Measurements from ENCODE around the gene CES5A.
"Not testable (repeated sequence)": the region's sequence is repeated elsewhere in the genome, so short reads cannot be mapped to it uniquely, and the experiment has no call there.

CES5A gene

DNA sequence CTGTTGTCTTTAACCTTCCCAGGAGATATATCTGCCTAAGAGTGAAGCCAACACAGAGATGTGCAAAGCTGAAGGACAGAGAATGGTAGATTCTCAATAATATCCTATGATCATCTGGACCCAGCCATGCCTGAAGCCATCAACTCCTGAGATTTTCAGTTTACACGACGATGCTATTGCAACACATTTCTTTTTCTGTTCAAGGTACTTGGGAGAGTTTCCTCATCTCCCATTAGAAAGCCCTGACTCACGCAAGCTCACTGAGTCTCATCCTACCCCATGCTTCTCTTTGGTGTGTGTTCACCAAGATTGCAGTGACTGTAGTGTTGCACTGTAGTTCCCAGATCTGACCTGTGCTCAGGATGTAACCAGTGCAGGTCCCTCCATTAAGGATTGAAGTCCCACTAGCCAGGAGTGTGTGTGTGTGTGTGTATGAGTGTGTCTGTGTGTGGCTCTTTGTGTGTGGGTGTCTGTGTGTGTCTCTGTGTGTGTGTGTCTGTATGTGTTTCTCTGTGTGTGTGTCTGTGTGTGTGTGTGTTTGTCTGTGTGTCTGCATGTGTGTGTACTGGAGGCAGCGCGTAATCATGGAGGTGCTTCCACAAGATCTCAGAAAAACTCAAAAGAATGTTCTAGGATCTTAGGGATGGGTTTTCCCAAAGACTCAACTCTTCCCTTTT, 57.8 kb downstream of the CES5A start:
- no peak for DNase-seq (ENCODE audit: low read depth, low spot score)
- H3K4me3 ChIP-seq (ENCODE audit: low read depth, low read length), result no peak overlapping the region
- CTCF ChIA-PET, result no interaction called here
- TF ChIP-seq, protein P1, sequence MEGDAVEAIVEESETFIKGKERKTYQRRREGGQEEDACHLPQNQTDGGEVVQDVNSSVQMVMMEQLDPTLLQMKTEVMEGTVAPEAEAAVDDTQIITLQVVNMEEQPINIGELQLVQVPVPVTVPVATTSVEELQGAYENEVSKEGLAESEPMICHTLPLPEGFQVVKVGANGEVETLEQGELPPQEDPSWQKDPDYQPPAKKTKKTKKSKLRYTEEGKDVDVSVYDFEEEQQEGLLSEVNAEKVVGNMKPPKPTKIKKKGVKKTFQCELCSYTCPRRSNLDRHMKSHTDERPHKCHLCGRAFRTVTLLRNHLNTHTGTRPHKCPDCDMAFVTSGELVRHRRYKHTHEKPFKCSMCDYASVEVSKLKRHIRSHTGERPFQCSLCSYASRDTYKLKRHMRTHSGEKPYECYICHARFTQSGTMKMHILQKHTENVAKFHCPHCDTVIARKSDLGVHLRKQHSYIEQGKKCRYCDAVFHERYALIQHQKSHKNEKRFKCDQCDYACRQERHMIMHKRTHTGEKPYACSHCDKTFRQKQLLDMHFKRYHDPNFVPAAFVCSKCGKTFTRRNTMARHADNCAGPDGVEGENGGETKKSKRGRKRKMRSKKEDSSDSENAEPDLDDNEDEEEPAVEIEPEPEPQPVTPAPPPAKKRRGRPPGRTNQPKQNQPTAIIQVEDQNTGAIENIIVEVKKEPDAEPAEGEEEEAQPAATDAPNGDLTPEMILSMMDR (IDR thresholded peaks at IDR 0.05; ENCODE audit: insufficient read depth, low read length, missing control alignments), result no peak
- POLR2A ChIA-PET, result no interaction called here

DNA sequence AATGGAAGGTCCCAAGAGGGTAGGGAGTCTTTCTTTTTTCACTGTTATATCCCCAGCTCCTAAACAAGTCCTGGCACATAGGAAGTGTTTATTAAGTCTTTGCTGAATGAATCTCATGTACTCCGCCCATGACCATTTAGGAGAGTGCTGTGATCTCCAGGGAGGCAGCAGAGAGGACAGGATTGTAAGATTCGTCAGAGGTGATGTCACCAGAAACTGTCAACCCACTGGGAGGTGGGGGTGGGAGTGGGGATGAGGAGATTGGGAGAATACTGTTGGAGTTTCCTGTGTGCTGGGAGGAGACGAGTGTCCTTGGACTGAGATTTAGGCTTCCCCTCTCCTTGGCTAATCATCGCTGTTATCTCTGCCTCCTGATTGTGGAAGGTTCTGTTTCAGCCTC, 59.0 kb downstream of the CES5A start:
- DNase-seq (ENCODE audit: low read depth, low spot score); H3K4me3 ChIP-seq (ENCODE audit: low read depth, low read length); CTCF ChIA-PET; POLR2A ChIA-PET: not testable (repeated sequence)

DNA sequence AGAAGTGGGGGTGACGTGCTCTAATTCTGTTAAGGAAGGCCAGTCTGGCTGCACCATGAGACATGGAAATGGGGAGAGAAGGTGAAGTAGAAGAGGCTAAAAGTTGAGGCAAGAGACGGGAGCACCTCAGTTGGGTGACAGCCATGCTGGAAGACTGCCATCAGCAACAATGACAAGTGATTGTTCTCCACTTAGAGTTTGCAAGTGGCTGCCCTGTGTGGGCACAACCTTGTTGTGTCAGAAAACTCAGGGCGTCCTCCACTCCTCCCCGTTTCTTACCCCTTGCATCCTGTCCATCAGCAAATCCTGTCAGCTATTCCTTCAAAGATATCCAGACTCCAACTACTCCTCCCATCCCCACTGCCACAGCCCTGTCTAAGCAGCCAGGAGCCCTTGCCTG, 59.9 kb downstream of the CES5A start:
- no peak overlapping the region for H3K4me3 ChIP-seq (ENCODE audit: low read depth, low read length)
- TF ChIP-seq, protein P1 (IDR thresholded peaks at IDR 0.05; ENCODE audit: insufficient read depth, low read length, missing control alignments), result no peak
- DNase-seq (ENCODE audit: low read depth, low spot score), result no peak
- ChIA-PET CTCF (no interaction called here), POLR2A (no interaction called here)

- H3K4me3 ChIP-seq (ENCODE audit: low read depth, low read length); POLR2A ChIA-PET; CTCF ChIA-PET; DNase-seq (ENCODE audit: low read depth, low spot score): not testable (repeated sequence)
Measured at GRCh38 chr16:55814174-55814573, 61.0 kb downstream of the CES5A start.

- DNase-seq (ENCODE audit: low read depth, low spot score); CTCF ChIA-PET; H3K4me3 ChIP-seq (ENCODE audit: low read depth, low read length); POLR2A ChIA-PET: not testable (repeated sequence)
Measured at GRCh38 chr16:55813730-55814129, 61.4 kb downstream of the CES5A start.

DNA sequence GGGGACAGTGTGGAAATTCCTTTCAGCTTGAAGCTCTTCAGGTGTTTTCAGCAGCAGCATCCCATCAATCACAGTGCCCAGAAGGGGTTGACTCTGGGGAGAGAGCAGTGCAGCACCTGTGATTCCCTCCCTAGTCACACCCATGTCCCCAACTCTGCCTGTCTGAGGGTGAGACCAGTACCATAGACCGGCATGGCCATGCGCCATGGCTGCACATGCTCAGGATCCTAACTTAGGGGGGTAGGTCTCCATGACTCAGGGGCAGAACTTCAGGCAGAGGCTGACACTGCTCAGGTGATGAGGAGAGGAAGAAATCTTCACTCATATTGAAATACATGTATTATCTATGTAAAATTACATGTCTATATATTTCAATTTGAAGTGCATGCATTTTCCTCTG, 62.2 kb downstream of the CES5A start:
- no peak overlapping the region for H3K4me3 ChIP-seq (ENCODE audit: low read depth, low read length)
- no peak for DNase-seq (ENCODE audit: low read depth, low spot score)
- TF ChIP-seq, protein P1 (IDR thresholded peaks at IDR 0.05; ENCODE audit: insufficient read depth, low read length, missing control alignments), result no peak
- CTCF ChIA-PET, result no interaction called here
- POLR2A ChIA-PET, result no interaction called here

DNA sequence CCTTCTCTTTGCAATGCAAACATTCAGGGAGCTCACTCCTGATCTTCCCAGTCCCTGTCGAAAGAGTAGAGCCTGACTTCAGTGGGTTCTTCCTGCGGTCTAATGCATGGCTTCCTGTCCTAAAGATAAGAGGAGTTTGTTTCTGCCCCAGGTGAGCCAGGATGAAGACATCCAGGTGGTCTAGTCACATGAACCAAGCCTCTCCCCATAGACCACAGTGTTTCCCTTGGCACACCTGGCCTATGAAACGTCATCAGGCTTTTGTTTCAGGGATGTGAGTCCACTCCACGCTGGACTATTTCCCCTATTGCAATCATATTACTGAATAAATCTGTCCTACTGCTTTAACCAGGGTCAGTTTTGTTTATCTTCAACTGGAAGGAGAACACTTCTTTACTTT, 63.4 kb downstream of the CES5A start:
- ChIA-PET CTCF (no interaction called here), POLR2A (no interaction called here)
- TF ChIP-seq, protein P1 (IDR thresholded peaks at IDR 0.05; ENCODE audit: insufficient read depth, low read length, missing control alignments), result no peak

DNA sequence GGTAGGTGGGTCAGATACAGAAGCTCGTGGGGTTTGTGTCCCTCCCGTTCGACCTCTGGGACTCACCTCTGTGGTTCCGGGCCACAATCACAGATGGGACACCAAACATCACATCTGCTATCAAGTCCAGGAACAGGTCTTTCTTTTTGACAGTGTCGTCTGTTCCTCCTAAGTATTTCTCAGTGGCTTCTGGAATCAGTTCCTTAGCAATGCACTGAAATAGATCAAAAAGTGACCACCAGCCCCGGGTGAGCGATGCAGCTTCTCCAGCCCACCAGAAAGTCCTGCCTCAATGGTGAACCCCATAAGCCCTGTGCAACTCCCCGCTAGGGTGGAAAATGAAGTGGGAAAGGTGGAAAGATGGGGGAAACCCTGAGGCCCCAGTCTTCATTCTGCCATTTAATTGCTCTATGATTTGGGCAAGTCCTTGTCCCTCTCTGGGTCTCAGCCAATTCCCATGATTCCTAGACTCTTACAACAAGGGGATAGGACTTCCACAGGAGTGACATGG, 64.7 kb downstream of the CES5A start:
- no peak for DNase-seq (ENCODE audit: low read depth, low spot score)
- ChIA-PET CTCF (no interaction called here), POLR2A (no interaction called here)
- H3K4me3 ChIP-seq (ENCODE audit: low read depth, low read length), result no peak overlapping the region
- TF ChIP-seq, protein P1 (IDR thresholded peaks at IDR 0.05; ENCODE audit: insufficient read depth, low read length, missing control alignments), result no peak

More for the DNA sequence above, 63.4 kb downstream of the CES5A start:
- DNase-seq (ENCODE audit: low read depth, low spot score), result no peak
- H3K4me3 ChIP-seq (ENCODE audit: low read depth, low read length), result no peak overlapping the region

Data from AG04449 (cell line).